Smooth muscle cell of the brain vasculature (primary cell): ENCODE data around the gene UVRAG.
"Not testable (repeated sequence)": the region's sequence is repeated elsewhere in the genome, so short reads cannot be mapped to it uniquely, and the experiment has no call there.

Source experiments
- DNase-seq: peaks from one replicate; pipeline ENCODE4 v3.0.0-alpha.2; 2012; ENCODE audit warnings: low read depth, low spot score

UVRAG gene

GRCh38 chr11:75916882-75917281 is 101.9 kb downstream of the UVRAG start:
- no peak for DNase-seq

GRCh38 chr11:75918331-75918730 is 103.3 kb downstream of the UVRAG start:
- DNase-seq: no peak

GRCh38 chr11:75919525-75919924 is 104.5 kb downstream of the UVRAG start:
- DNase-seq: no peak

GRCh38 chr11:75920848-75921247 is 105.8 kb downstream of the UVRAG start:
- DNase-seq: no peak

- no peak for DNase-seq
These were observed 106.8 kb downstream of the UVRAG start for GRCh38 chr11:75921808-75922207.

- DNase-seq: no peak
These were observed 110.2 kb downstream of the UVRAG start for GRCh38 chr11:75924966-75925784.

- no peak for DNase-seq
These were observed 110.8 kb downstream of the UVRAG start for GRCh38 chr11:75925785-75926164.

GRCh38 chr11:75929706-75930105 is 114.7 kb downstream of the UVRAG start:
- no peak for DNase-seq

GRCh38 chr11:75930534-75930933 is 115.5 kb downstream of the UVRAG start:
- no peak for DNase-seq

- DNase-seq: no peak
These were observed 116.1 kb downstream of the UVRAG start for GRCh38 chr11:75931124-75931523.

GRCh38 chr11:75933736-75934135 is 118.7 kb downstream of the UVRAG start:
- not testable (repeated sequence) for DNase-seq

GRCh38 chr11:75934851-75935250 is 119.8 kb downstream of the UVRAG start:
- DNase-seq: no peak

- DNase-seq: no peak
These were observed 123.5 kb downstream of the UVRAG start for GRCh38 chr11:75938543-75938942.

- no peak for DNase-seq
These were observed 124.5 kb downstream of the UVRAG start for GRCh38 chr11:75939516-75939915.

GRCh38 chr11:75939992-75940391 is 125.0 kb downstream of the UVRAG start:
- DNase-seq: no peak

- no peak for DNase-seq
These were observed 125.9 kb downstream of the UVRAG start for GRCh38 chr11:75940911-75941310.

GRCh38 chr11:75944515-75944914 is 129.5 kb downstream of the UVRAG start:
- no peak for DNase-seq

GRCh38 chr11:75945446-75945845 is 130.4 kb downstream of the UVRAG start:
- DNase-seq: no peak

- DNase-seq: no peak
These were observed 130.9 kb downstream of the UVRAG start for GRCh38 chr11:75945947-75946346.

- DNase-seq: peak; percentile 84
These were observed 131.8 kb downstream of the UVRAG start for GRCh38 chr11:75946531-75947530.

GRCh38 chr11:75949023-75949672 is 134.1 kb downstream of the UVRAG start:
- DNase-seq: no peak

- DNase-seq: no peak
These were observed 135.1 kb downstream of the UVRAG start for GRCh38 chr11:75950141-75950540.
